HG03521 (cell line): Measurements from ENCODE around the gene TMED1.

Source experiments
- ATAC-seq: cut with Tn5 transposase; IDR thresholded peaks from one replicate; pipeline ENCODE4 v1.9.1; 2021; ENCODE audit warnings: mild to moderate bottlenecking, moderate library complexity; ENCODE audit not compliant: unreplicated experiment

TMED1 gene

GRCh38 chr19:10812196-10812595, 23.8 kb downstream of the TMED1 start:
- no peak for ATAC-seq

GRCh38 chr19:10811391-10812111, 24.5 kb downstream of the TMED1 start:
- no peak for ATAC-seq

GRCh38 chr19:10809651-10810285, 26.2 kb downstream of the TMED1 start:
- ATAC-seq = no peak

- ATAC-seq = no peak
These were observed 26.9 kb downstream of the TMED1 start for GRCh38 chr19:10808937-10809649.

- ATAC-seq = no peak
These were observed 30.2 kb downstream of the TMED1 start for GRCh38 chr19:10805758-10806247.

- ATAC-seq = no peak
These were observed 30.8 kb downstream of the TMED1 start for GRCh38 chr19:10805065-10805757.

GRCh38 chr19:10803252-10803651, 32.8 kb downstream of the TMED1 start:
- ATAC-seq = no peak

GRCh38 chr19:10802479-10802878, 33.5 kb downstream of the TMED1 start:
- ATAC-seq = no peak

GRCh38 chr19:10800488-10800887, 35.5 kb downstream of the TMED1 start:
- no peak for ATAC-seq

- no peak for ATAC-seq
These were observed 38.3 kb downstream of the TMED1 start for GRCh38 chr19:10797541-10798256.

- ATAC-seq = no peak
These were observed 38.9 kb downstream of the TMED1 start for GRCh38 chr19:10797078-10797477.

GRCh38 chr19:10796653-10797052, 39.4 kb downstream of the TMED1 start:
- no peak for ATAC-seq

GRCh38 chr19:10789866-10790265, 46.1 kb downstream of the TMED1 start:
- ATAC-seq = no peak

GRCh38 chr19:10788146-10788545, 47.9 kb downstream of the TMED1 start:
- no peak for ATAC-seq

GRCh38 chr19:10784257-10784656, 51.8 kb downstream of the TMED1 start:
- no peak for ATAC-seq

- ATAC-seq = no peak
These were observed 53.2 kb downstream of the TMED1 start for GRCh38 chr19:10782795-10783194.
